ENCODE data around the gene LEFTY1. TPM values are rescaled to one million over a fixed set of nuclear protein-coding genes. Genes with fewer than 3 reads are reported as not detected.
A peak's percentile ranks its signal among the peaks of the same experiment; 100 is the strongest.
"Not testable (repeated sequence)": the region's sequence is repeated elsewhere in the genome, so short reads cannot be mapped to it uniquely, and the experiment has no call there.

LEFTY1 gene
- total RNA-seq, 2 donors from 2014 or later: not detected

GRCh38 chr1:225840223-225840610 is 48.7 kb downstream of the LEFTY1 start:
- Mint-ChIP-seq H3K27me3 (no peaks in the 10 kb centered on the region), H3K27ac (no peak overlapping the region), H3K9me3 (no peaks in the 10 kb centered on the region), H3K36me3 (no peaks in the 10 kb centered on the region), H3K4me1 (ENCODE audit: low read depth in 2 of 2) (no peaks in the 10 kb centered on the region), H3K4me3 (no peak overlapping the region)
- DNase-seq (ENCODE audit: low spot score) (no peak), ATAC-seq (no peak)

- H3K27me3 Mint-ChIP-seq: no peaks in the 10 kb centered on the region
- no peaks in the 10 kb centered on the region for H3K4me1 Mint-ChIP-seq (ENCODE audit: low read depth in 2 of 2)
- H3K36me3 Mint-ChIP-seq: no peaks in the 10 kb centered on the region
- no peak for DNase-seq (ENCODE audit: low spot score)
- no peaks in the 10 kb centered on the region for H3K9me3 Mint-ChIP-seq
- H3K27ac Mint-ChIP-seq: no peak overlapping the region
- ATAC-seq: peak in 1 of 2 donors; percentile 24
- no peak overlapping the region for H3K4me3 Mint-ChIP-seq
Measured at GRCh38 chr1:225838793-225839192, 50.2 kb downstream of the LEFTY1 start.

- not testable (repeated sequence) for H3K36me3 Mint-ChIP-seq; H3K27me3 Mint-ChIP-seq; H3K27ac Mint-ChIP-seq; H3K4me1 Mint-ChIP-seq (ENCODE audit: low read depth in 2 of 2); DNase-seq (ENCODE audit: low spot score); ATAC-seq; H3K9me3 Mint-ChIP-seq; H3K4me3 Mint-ChIP-seq
Measured at GRCh38 chr1:225836296-225836695, 52.6 kb downstream of the LEFTY1 start.

Other genes with a start within 250 kb of the LEFTY1 start
- gene ENAH, start 236.0 kb downstream of the LEFTY1 start, total RNA-seq: under 1 TPM in 1 of 2 donors, not detected in 1; 0.52 TPM
- 100 to 1,000 TPM; 183 to 194 TPM for gene SRP9, start 111.3 kb downstream of the LEFTY1 start, total RNA-seq
- gene EPHX1, start 79.0 kb downstream of the LEFTY1 start, total RNA-seq: 1 to 10 TPM; 1.6 to 2.4 TPM
- 10 to 100 TPM; 42.7 to 53.6 TPM for gene TMEM63A, start 6.8 kb downstream of the LEFTY1 start, total RNA-seq
- 100 to 1,000 TPM; 102 to 127 TPM for gene PYCR2, start 35.1 kb upstream of the LEFTY1 start, total RNA-seq
- gene LEFTY2, start 52.1 kb upstream of the LEFTY1 start, total RNA-seq: not detected
- gene SDE2, start 110.2 kb upstream of the LEFTY1 start, total RNA-seq: 10 to 100 TPM; 25.5 to 30.4 TPM
- gene H3-3A, start 173.6 kb upstream of the LEFTY1 start, total RNA-seq: 100 to 1,000 TPM; 174 to 259 TPM